A673 (cell line): ENCODE measurements around the gene RPL19. TPM values are rescaled to one million over a fixed set of nuclear protein-coding genes. Genes with fewer than 3 reads are reported as not detected.

Experiments
- BruUV-seq: library from RNA; stranded (reverse); fragments of 400-500 nt; replicated peaks from 2 replicates; lab custom pipeline; 2021; lab: Mats Ljungman, UMichigan
- CTCF ChIA-PET: fragments of 300-600 bp; sonication (Branson Sonifier 250); formaldehyde crosslinking; loops from one replicate; lab custom pipeline; 2022; ENCODE audit warnings: antibody characterized with exemption; lab: Charles Lee
- POLR2A ChIA-PET: fragments of 300-600 bp; sonication (Branson Sonifier 250); formaldehyde crosslinking; loops from one replicate; lab custom pipeline; 2022; ENCODE audit warnings: antibody characterized with exemption; ENCODE audit not compliant: low non-redundant PET; lab: Charles Lee
- DNase-seq: peaks from one replicate; pipeline ENCODE4 v3.0.0-alpha.2; 2015; ENCODE audit warnings: low spot score
- H3K27ac ChIP-seq: fragments of 200-600 bp; sonication (generic); 2 replicates; pipeline ENCODE4 v1.5.1; 2016; ENCODE audit warnings: mixed run types, low read depth, mild to moderate bottlenecking, mixed read lengths, antibody characterized with exemption, low read length; ENCODE audit not compliant: poor library complexity, severe bottlenecking
- H3K27me3 ChIP-seq: fragments of 200-600 bp; sonication (generic); replicated peaks from 2 replicates; pipeline ENCODE4 v1.6.1; 2017; ENCODE audit warnings: mixed run types, low read depth, mild to moderate bottlenecking, mixed read lengths, antibody characterized with exemption, low read length; ENCODE audit not compliant: insufficient read depth, poor library complexity
- H3K36me3 ChIP-seq: fragments of 200-600 bp; sonication (generic); 2 replicates; pipeline ENCODE4 v1.6.1; 2016; ENCODE audit warnings: mixed run types, mild to moderate bottlenecking, mixed read lengths, antibody characterized with exemption, low read length; ENCODE audit not compliant: insufficient read depth, poor library complexity, severe bottlenecking
- H3K4me1 ChIP-seq: fragments of 200-600 bp; sonication (generic); 2 replicates; pipeline ENCODE4 v1.6.1; 2017; ENCODE audit warnings: mixed run types, mild to moderate bottlenecking, mixed read lengths, antibody characterized with exemption, low read length; ENCODE audit not compliant: insufficient read depth, poor library complexity, severe bottlenecking
- H3K4me3 ChIP-seq: fragments of 200-600 bp; sonication (generic); 2 replicates; pipeline ENCODE4 v1.5.1; 2016; ENCODE audit warnings: low read depth, mixed run types, mild to moderate bottlenecking, mixed read lengths, low read length; ENCODE audit not compliant: poor library complexity, severe bottlenecking
- H3K9me3 ChIP-seq: fragments of 200-600 bp; sonication (generic); 2 replicates; pipeline ENCODE4 v1.6.1; 2016; ENCODE audit warnings: mixed run types, low read depth, mild to moderate bottlenecking, mixed read lengths, antibody characterized with exemption, low read length; ENCODE audit not compliant: poor library complexity, severe bottlenecking
- EZH2 ChIP-seq: fragments of 200-600 bp; sonication (generic); IDR thresholded peaks from 2 replicates; pipeline ENCODE4 v1.6.1; 2017; ENCODE audit warnings: borderline replicate concordance, low read depth, mild to moderate bottlenecking, mixed read lengths, antibody characterized with exemption, low read length; ENCODE audit not compliant: poor library complexity, severe bottlenecking
- intact Hi-C: fragments of 100-400 bp; cut with micrococcal nuclease; formaldehyde crosslinking; loops from one replicate; pipeline ENCODE4 v1.10.0; 2022; ENCODE audit not compliant: unreplicated experiment
- total RNA-seq: library from RNA; stranded (reverse); gene quantifications from 2 replicates; pipeline ENCODE4 v1.2.3, GENCODE V29; 2021
- TF ChIP-seq, protein P1 (sequence below): fragments of 300-800, 200-600 bp; sonication (generic); conservative IDR thresholded peaks from 2 replicates; pipeline ENCODE4 v1.5.1; 2017; ENCODE audit warnings: low read depth, mild to moderate bottlenecking, antibody characterized with exemption, low read length, moderate library complexity, mixed read lengths

RPL19 gene
- total RNA-seq, 1 experiment from 2014 or later, result 950 TPM

DNA sequence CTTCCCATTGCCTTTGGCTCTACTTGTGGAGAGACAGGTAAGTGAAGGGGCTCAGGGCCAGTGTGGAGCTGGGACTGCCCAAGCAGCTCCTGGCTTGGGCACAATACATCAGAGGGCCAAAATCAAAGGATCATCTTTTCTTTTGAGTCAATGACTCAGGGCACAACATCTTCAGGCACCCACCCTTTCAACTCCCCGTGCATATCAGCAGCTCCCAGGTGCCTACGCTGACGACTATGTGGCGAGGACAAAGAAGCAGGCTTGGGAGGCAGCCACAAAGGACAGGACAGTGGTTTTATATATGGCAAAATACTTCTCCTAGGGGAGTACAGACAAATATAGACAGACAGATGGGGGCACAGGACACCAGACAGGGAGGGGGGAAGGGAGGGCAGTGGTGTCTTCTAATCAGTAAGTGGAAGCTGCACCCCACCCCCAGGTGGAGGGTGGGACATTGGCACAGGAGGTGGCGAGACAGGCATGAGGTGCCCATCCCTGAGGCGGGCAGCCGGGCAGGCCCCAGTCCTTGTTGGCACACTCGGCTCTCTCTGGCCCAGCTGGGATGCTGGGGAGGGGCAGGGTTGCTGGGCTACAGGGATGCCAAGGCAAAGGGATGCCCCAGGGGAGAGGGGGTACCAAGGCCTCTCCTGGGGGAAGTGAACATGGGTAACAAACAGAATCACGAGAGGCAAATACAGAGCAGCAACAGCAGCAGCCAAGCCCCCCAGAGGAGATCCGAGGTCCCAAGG lies 26.4 kb upstream of the RPL19 start:
- BruUV-seq, result no TSS peak
- Histone ChIP-seq H3K9me3 (no peaks in the 10 kb centered on the region), H3K27ac (no peak overlapping the region), H3K36me3 (no peaks in the 10 kb centered on the region), H3K4me1 (no peaks in the 10 kb centered on the region), H3K4me3 (no peak overlapping the region), H3K27me3 (no peaks in the 10 kb centered on the region)
- ChIA-PET POLR2A (no interaction called here), CTCF (interaction anchor here (1.5 to 2.1 kb wide), 2 partner anchors 9 to 191 kb away, joined by 13 read pairs; partner anchors contain the start of gene ARL5C)
- intact Hi-C loops, result no loop called here
- TF ChIP-seq, protein P1, sequence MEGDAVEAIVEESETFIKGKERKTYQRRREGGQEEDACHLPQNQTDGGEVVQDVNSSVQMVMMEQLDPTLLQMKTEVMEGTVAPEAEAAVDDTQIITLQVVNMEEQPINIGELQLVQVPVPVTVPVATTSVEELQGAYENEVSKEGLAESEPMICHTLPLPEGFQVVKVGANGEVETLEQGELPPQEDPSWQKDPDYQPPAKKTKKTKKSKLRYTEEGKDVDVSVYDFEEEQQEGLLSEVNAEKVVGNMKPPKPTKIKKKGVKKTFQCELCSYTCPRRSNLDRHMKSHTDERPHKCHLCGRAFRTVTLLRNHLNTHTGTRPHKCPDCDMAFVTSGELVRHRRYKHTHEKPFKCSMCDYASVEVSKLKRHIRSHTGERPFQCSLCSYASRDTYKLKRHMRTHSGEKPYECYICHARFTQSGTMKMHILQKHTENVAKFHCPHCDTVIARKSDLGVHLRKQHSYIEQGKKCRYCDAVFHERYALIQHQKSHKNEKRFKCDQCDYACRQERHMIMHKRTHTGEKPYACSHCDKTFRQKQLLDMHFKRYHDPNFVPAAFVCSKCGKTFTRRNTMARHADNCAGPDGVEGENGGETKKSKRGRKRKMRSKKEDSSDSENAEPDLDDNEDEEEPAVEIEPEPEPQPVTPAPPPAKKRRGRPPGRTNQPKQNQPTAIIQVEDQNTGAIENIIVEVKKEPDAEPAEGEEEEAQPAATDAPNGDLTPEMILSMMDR, result no peak
- no peak for TF ChIP-seq EZH2
- no peak for DNase-seq

DNA sequence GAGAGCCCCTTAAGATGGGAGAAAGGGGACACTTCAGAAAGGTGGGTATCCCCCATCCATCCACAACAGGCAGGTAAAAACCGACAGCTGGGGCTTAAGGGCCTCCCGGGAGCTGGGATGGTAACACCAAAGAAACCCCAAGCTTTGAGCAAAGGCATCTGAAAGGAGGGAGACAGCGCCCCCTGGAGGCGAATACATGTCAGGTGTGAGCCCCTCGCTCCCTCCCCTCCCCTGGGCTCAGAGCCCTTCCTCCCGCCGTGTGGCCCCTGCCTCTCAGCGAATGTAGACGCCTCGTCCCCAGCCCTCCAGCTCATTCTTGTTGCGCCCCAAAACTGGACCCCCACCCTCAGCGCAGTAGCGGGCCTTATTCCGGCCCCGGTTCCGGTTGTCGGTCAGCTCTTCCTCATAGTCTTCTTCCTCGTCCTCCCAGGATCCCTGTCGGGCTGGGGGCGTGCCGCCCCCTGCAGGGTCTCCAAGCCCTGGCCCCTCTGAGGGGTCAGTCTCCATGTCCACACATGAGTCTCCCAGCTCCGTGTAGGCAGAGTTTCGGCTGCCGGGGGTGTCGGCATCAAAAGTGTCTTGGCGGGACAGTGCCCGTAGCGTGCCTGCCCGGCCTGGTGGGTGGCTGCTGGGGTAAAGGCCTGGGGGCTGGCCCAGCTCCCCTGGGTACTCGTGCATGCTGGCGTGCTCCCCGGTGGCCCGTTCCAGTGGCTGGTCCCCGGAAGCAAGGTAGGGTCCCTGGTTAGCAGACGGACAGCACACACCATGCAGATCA lies 25.0 kb upstream of the RPL19 start:
- TF ChIP-seq EZH2, result no peak
- TF ChIP-seq, protein P1, result peak; percentile 71
- Histone ChIP-seq H3K27ac (no peak overlapping the region), H3K36me3 (no peaks in the 10 kb centered on the region), H3K27me3 (no peaks in the 10 kb centered on the region), H3K9me3 (no peaks in the 10 kb centered on the region), H3K4me1 (no peaks in the 10 kb centered on the region), H3K4me3 (no peak overlapping the region)
- no TSS peak for BruUV-seq
- ChIA-PET CTCF (interaction anchor here (0.6 to 2.1 kb wide), 7 partner anchors 8 to 192 kb away, joined by 3 to 13 read pairs (median 6); partner anchors contain the start of genes ARL5C and STAC2), POLR2A (no interaction called here)
- DNase-seq, result peak; percentile 69
- intact Hi-C loops, result no loop called here

DNA sequence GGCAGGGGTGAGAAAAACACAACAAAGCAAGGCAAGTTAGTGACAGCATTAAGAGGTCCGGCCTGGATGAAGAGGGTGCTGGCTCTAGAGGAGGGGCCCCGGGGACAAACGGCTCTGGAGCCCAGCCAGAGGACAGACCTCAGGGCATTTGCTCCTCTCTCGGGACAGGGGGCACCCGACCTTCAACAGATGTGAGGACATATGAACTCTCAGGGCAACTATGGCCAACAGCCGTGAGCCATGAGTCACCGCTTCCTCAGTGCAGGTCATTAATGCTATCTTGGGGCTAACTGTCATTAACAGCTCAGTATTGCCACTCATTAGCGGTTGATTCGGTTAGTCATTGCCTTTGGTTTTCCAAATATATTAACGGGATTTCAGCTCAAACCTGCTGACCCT lies 24.4 kb upstream of the RPL19 start:
- no peak for DNase-seq
- no TSS peak for BruUV-seq
- H3K27me3 ChIP-seq, result no peaks in the 10 kb centered on the region
- H3K27ac ChIP-seq, result no peak overlapping the region
- intact Hi-C loops, result no loop called here
- no peaks in the 10 kb centered on the region for H3K9me3 ChIP-seq
- H3K36me3 ChIP-seq, result no peaks in the 10 kb centered on the region
- H3K4me1 ChIP-seq, result no peaks in the 10 kb centered on the region
- CTCF ChIA-PET, result interaction anchor here (0.6 kb wide), 1 partner anchor 97 kb away, joined by 6 read pairs; no protein-coding TSS in a partner anchor
- POLR2A ChIA-PET, result no interaction called here
- no peak overlapping the region for H3K4me3 ChIP-seq
- TF ChIP-seq EZH2, result no peak
- TF ChIP-seq, protein P1, result no peak
